ENCODE data around the gene DNAJB12. TPM values are rescaled to one million over a fixed set of nuclear protein-coding genes. Genes with fewer than 3 reads are reported as not detected.
"Not testable (repeated sequence)": the region's sequence is repeated elsewhere in the genome, so short reads cannot be mapped to it uniquely, and the experiment has no call there.

DNAJB12 gene
- total and polyA plus RNA-seq, 8 donors = 14.6 to 22.0 (median 18.8) TPM

DNA sequence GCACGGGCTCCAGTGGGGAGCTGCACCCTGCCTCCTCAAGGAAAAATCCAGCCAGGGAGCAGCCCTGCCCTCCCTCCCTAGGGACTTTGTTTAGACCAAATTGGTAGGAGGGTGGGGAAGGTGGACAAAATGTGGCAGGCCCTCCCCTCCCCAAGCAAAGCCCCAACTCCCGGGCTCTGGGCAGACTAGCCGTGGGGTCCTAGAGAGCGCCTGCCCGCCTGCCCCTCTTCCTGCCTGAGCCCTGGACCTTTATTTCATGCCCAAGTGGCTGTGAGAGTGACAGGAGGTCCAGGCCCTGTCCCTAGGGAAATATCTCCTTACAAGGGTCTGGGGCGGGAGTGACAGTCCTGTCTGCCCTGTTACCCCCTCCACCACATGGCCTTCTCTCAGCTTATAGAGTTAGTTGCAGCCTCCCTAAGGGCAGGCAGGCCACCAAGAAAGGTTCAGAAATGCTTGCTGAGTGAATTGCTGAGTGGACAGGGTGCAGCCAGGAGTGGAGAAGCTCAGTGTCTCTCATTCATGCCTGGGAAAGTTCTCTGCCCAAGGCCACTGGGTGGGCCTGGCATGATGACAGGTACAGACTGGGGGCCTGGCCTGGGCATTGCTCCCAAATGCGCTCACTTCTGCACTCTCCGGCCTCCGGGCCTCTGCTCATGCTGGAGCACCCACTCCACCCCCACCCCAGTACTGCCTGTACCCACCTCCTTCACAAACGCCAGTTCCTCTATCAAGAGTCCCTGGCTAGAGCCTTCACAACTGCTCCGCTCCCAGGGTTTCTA lies 25.2 kb downstream of the DNAJB12 start:
- Histone ChIP-seq H3K27ac (peak overlapping the region; percentile 51 to 97 (median 84)), H3K4me1 (peaks cover 55 to 76% (median 73%) of the 10 kb centered on the region in 3 donors), H3K36me3 (no peaks in the 10 kb centered on the region), H3K9me3 (no peaks in the 10 kb centered on the region), H3K27me3 (no peaks in the 10 kb centered on the region), H3K4me3 (no peak overlapping the region)
- intact Hi-C loops (cut with DNase I) = loop anchor here in 2 of 3 donors (10.0 kb wide), 2 partner anchors 95 to 105 kb away; no protein-coding TSS in a partner anchor
- 55 to 56% methylated on average over 11 of the region's 11 CpGs for WGBS, 2 donors
- FAIRE-seq (no peak), DNase-seq (peak in 5 of 6 donors; percentile 86 to 92 (median 89)), ATAC-seq (peak; percentile 17 to 60 (median 45))
- TF ChIP-seq, protein P1, sequence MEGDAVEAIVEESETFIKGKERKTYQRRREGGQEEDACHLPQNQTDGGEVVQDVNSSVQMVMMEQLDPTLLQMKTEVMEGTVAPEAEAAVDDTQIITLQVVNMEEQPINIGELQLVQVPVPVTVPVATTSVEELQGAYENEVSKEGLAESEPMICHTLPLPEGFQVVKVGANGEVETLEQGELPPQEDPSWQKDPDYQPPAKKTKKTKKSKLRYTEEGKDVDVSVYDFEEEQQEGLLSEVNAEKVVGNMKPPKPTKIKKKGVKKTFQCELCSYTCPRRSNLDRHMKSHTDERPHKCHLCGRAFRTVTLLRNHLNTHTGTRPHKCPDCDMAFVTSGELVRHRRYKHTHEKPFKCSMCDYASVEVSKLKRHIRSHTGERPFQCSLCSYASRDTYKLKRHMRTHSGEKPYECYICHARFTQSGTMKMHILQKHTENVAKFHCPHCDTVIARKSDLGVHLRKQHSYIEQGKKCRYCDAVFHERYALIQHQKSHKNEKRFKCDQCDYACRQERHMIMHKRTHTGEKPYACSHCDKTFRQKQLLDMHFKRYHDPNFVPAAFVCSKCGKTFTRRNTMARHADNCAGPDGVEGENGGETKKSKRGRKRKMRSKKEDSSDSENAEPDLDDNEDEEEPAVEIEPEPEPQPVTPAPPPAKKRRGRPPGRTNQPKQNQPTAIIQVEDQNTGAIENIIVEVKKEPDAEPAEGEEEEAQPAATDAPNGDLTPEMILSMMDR (IDR thresholded peaks at IDR 0.05) = no peak

DNA sequence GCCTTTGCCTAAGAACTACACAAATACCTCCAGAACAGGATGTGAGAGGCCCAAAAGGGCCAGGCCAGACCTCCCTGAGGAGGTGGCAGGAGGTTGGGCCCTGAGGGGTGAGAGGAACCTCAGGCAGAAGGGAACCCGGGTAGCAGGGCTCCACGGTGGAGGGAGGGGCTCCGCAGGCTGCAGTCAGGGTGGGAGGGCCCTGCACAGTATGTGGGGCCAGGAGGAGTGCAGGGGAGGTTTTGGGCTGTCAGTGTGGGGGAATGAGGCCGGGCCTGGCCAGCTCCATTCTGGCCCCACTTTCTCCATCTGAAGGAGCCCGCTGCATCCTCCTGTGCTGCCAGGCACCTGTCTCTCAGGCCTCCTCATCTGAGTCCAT lies 25.9 kb downstream of the DNAJB12 start:
- no peaks in the 10 kb centered on the region for H3K36me3 ChIP-seq
- intact Hi-C loops (cut with DNase I) = loop anchor here in 1 of 3 donors (10.0 kb wide), 1 partner anchor 104 kb away; no protein-coding TSS in a partner anchor
- no peaks in the 10 kb centered on the region for H3K9me3 ChIP-seq
- peak in 2 of 6 donors; percentile 49 to 75 for DNase-seq
- peak overlapping the region; percentile 51 to 97 (median 84) for H3K27ac ChIP-seq
- no peak for ATAC-seq
- TF ChIP-seq, protein P1 (IDR thresholded peaks at IDR 0.05) = no peak
- no peaks in the 10 kb centered on the region for H3K27me3 ChIP-seq
- WGBS, 2 donors = 63 to 64% methylated on average over 5 of the region's 5 CpGs
- peaks cover 48 to 70% (median 66%) of the 10 kb centered on the region in 3 donors for H3K4me1 ChIP-seq
- no peak for FAIRE-seq
- no peak overlapping the region for H3K4me3 ChIP-seq

DNA sequence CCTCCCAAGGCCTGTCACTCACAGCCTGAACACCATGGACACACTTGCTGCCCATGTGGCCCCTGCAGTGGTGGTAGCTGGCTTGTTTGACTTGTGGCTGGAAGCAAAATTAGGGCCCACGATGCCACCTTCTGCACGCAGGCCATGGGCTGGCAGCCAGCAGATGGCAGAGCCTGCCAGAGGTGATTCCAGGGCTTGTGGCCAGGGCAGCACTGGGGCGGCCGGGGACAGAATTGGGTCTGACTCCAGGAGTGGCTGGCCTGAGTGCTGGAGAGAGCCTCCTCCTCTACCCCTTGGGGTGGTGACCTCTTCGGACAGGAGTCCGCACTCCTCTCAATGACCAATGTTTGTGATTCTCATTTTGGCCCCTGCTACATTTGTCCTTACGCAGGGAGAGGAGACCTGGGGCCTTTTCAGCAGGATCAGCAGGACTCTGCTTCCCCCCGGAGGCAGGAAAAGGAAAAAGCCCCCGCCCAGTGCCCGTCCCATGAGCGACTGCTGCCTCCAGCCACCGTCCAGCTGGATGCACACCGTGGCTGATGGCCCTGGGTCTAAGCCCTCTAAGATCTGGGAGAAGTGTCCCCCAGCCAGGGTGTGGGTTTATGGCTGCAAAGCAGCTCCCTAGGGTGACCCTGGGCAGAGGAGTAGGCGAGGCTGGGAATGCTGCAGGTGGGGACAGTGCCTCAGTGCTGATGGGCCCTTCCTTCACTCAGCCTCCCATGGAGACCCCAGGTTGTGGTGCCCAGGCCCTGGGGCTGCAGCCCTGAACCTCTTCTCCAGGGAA lies 26.5 kb downstream of the DNAJB12 start:
- WGBS, 2 donors = 9 to 12% methylated on average over 14 of the region's 14 CpGs
- ATAC-seq (peak; percentile 12 to 50 (median 46)), FAIRE-seq (no peak), DNase-seq (peak; percentile 72 to 91 (median 82))
- no peaks in the 10 kb centered on the region for H3K36me3 ChIP-seq
- intact Hi-C loops (cut with DNase I) = loop anchor here in 1 of 3 donors (10.0 kb wide), 1 partner anchor 103 kb away; no protein-coding TSS in a partner anchor
- no peaks in the 10 kb centered on the region for H3K9me3 ChIP-seq
- H3K4me1 ChIP-seq = peaks cover 48 to 64% (median 60%) of the 10 kb centered on the region in 3 donors
- peak overlapping the region; percentile 51 to 97 (median 84) for H3K27ac ChIP-seq
- no peaks in the 10 kb centered on the region for H3K27me3 ChIP-seq
- no peak overlapping the region for H3K4me3 ChIP-seq
- TF ChIP-seq, protein P1 (IDR thresholded peaks at IDR 0.05) = peak in 2 of 4 donors; percentile 32 to 33

DNA sequence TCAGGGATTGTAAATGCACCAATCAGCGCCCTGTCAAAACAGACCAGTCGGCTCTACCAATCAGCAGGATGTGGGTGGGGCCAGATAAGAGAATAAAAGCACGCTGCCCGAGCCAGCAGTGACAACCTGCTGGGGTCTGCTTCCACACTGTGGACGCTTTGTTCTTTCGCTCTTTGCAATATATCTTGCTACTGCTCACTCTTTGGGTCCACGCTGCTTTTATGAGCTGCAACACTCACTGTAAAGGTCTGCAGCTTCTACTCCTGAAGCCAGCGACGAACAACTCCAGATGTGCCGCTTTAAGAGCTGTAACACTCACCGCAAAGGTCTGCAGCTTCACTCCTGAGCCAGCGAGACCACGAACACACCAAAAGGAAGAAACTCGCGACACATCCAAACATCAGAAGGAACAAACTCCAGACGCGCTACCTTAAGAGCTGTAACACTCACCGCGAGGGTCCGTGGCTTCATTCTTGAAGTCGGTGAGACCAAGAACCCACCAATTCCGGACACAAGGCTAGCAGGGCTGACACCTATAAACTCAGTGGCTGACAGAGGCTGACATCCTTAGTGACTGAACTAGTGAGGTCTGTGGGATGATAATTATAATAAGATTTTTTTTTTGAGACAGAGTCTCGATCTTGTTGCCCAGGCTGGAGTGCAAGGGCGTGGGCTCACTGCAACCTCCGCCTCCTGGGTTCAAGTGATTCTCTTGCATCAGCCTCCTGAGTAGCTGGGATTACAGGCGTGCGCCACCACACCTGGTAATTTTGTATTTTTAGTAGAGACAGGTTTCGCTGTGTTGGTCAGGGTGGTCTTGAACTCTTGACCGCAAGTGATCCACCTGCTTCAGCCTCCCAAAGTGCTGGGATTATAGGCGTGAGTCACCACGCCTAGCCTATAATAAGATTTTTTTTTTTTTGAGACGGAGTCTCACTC lies 27.8 kb downstream of the DNAJB12 start:
- not testable (repeated sequence) for H3K27ac ChIP-seq, FAIRE-seq, H3K4me3 ChIP-seq, H3K9me3 ChIP-seq, ATAC-seq, DNase-seq, H3K27me3 ChIP-seq, H3K36me3 ChIP-seq
- WGBS, 2 donors = 93% methylated on average over 32 of the region's 32 CpGs
- peaks cover 37 to 53% (median 49%) of the 10 kb centered on the region in 3 donors for H3K4me1 ChIP-seq
- intact Hi-C loops (cut with DNase I) = loop anchor here in 1 of 3 donors (10.0 kb wide), 1 partner anchor 102 kb away; no protein-coding TSS in a partner anchor

DNA sequence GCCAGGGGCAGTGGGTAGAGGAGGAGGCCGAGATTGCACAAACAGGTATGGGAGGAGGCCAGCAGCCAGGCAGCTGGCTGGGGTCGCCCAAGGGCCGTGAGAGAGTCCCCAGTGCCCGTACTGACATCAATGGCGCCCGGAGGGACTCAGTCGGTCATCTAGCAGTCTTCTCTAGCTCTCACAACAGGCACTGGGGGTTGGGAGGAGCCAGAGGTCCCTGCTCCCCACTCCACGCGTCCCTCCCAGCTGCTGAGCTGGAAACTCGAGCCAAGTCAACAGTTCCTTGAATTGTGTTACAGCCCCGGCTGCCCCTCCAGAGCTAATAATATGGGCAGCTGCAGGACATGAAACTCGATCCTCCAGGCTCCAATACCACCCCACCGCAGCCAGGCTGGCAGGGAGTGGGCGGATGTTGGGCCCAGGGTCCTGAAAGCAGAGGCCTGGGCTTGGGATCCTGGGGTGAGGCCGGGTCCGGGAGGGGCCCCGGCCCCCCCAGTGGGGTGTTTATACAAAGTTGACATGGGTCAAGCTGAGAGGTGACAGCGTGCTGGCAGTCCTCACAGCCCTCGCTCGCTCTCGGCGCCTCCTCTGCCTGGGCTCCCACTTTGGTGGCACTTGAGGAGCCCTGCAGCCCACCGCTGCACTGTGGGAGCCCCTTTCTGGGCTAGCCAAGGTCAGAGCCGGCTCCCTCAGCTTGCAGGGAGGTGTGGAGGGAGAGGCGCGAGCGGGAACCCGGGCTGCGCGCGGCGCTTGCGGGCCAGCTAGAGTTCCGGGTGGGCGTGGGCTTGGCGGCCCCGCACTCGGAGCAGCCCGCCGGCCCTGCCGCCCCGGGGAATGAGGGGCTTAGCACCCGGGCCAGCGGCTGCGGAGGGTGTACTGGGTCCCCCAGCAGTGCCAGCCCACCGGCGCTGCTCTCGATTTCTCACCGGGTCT lies 29.2 kb downstream of the DNAJB12 start:
- H3K4me1 ChIP-seq = peaks cover 35 to 53% (median 46%) of the 10 kb centered on the region in 3 donors
- peak in 3 of 6 donors; percentile 56 to 77 (median 61) for DNase-seq
- H3K27me3 ChIP-seq, FAIRE-seq, ATAC-seq, H3K4me3 ChIP-seq, H3K36me3 ChIP-seq, H3K9me3 ChIP-seq: not testable (repeated sequence)
- peak overlapping the region in 2 of 4 donors; percentile 2 to 30 for H3K27ac ChIP-seq
- intact Hi-C loops (cut with DNase I) = loop anchor here in 1 of 3 donors (10.0 kb wide), 1 partner anchor 101 kb away; no protein-coding TSS in a partner anchor
- WGBS, 2 donors = 64 to 73% methylated on average over 41 to 49 of the region's 49 CpGs

All from pancreas (tissue), 10 donors.